ENCODE data around the gene MST1R. TPM values are rescaled to one million over a fixed set of nuclear protein-coding genes. Genes with fewer than 3 reads are reported as not detected.

Gene MST1R
- total and polyA plus RNA-seq, 2 donors (not counting 3 experiments of a cell fraction or from before 2014, with no cell fraction given) = 0.93 to 2.4 TPM

DNA sequence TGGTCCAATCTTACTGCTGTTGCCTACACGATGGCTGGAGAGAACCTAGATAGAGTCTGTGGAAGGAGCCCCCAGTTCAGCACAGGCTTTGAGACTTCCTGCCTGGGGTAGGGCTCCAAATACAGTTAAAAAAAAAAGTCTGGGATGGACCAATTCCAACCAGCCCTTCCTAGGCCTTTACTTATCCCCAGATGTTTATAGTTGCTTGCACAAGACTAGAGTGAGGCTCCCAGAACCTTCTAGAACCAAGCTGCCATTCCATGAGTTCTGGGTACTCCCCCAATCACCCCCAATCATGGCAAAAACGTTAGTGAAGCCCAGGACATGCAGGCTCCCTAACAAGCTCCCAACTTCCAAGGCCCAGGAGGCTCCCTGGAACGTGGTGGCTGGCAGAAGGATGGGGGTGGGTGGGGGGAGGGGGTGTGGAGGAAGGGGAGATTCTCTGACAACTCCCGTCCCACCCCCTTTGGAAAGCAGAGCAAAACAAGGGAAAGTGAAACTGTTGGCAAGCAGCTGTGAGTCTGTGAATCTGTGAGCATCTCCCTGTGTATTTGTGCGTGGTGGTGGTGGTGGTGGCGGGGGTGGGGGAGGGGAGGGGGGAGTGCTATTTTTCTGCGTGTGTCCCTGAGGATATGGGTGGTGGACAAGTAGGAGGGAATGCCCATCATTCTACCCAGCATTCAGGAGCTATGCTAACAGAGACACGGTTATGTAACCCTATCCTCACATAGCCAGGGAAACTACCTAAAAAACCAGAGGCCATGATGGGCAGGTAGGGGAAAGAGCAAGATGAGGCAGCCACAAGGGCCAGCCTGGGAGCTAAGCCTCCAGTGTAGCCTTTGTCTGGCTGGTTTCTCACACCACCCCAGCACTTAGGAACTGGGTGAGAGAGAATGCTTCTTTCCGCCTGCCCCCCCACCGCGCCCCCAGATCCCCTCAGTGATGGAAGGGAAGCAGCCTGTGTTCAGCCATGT lies 2.0 kb downstream of the MST1R start:
- H2AFZ ChIP-seq (ENCODE audit: low read depth, low read length) = no peak overlapping the region
- TF ChIP-seq JUN (IDR thresholded peaks at IDR 0.05; ENCODE audit: borderline replicate concordance, insufficient read depth, insufficient read length, low read depth) = no peak
- TF ChIP-seq FOS (IDR thresholded peaks at IDR 0.05; ENCODE audit: borderline replicate concordance, insufficient read depth, low read length) = no peak
- no peak for TF ChIP-seq EZH2 (IDR thresholded peaks at IDR 0.05; ENCODE audit: borderline replicate concordance, low read depth, low read length, severe bottlenecking)
- no peak for TF ChIP-seq GATA2 (IDR thresholded peaks at IDR 0.05; ENCODE audit: insufficient read depth, insufficient read length, low read depth, low read length)
- TF ChIP-seq MYC (IDR thresholded peaks at IDR 0.05; ENCODE audit: low read depth, low read length) = no peak
- no peak for TF ChIP-seq POLR2AphosphoS5 (IDR thresholded peaks at IDR 0.05; ENCODE audit: insufficient read depth, low read depth, low read length)
- TF ChIP-seq, protein P1, sequence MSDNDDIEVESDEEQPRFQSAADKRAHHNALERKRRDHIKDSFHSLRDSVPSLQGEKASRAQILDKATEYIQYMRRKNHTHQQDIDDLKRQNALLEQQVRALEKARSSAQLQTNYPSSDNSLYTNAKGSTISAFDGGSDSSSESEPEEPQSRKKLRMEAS (IDR thresholded peaks at IDR 0.05; ENCODE audit: insufficient read depth, insufficient read length) = no peak
- no peak for TF ChIP-seq POLR2A (IDR thresholded peaks at IDR 0.05; ENCODE audit: low read depth, low read length)
- no peak for TF ChIP-seq CTCF (IDR thresholded peaks at IDR 0.05; ENCODE audit: extremely low read depth in 1 of 2, insufficient read depth in 1 of 2, low read depth in 1 of 2, low read length in 2 of 2)
- no TSS peak for BruUV-seq (replicated peaks)
- DNase-seq (ENCODE audit: low read depth, low spot score) = no peak
- H3K79me2 ChIP-seq (ENCODE audit: control insufficient read depth, insufficient read depth, low read length) = no peaks in the 10 kb centered on the region
- H3K4me1 ChIP-seq (ENCODE audit: control insufficient read depth, extremely low read depth, insufficient read depth, low read length) = peaks cover 14% of the 10 kb centered on the region
- POLR2A ChIA-PET = no interaction called here
- H3K4me3 ChIP-seq (replicated peaks in 1 of 3; ENCODE audit: insufficient read depth in 1 of 3, low read depth in 1 of 3, low read length in 3 of 3) = no peak overlapping the region
- intact Hi-C loops (cut with micrococcal nuclease) (no loop called here), dilution Hi-C loops (cut with MboI; ENCODE audit: extremely low pct_ligation_motif_present, low sequenced_read_pairs) (no loop called here)
- CTCF ChIA-PET = interaction anchor here (0.8 to 5.5 kb wide), 3 partner anchors 9 to 99 kb away, joined by 3 to 65 read pairs (median 27); partner anchors contain the start of gene INKA1
- no peaks in the 10 kb centered on the region for H3K9me3 ChIP-seq (replicated peaks; ENCODE audit: control insufficient read depth, insufficient read depth, low read length)
- no peaks in the 10 kb centered on the region for H3K9me1 ChIP-seq (replicated peaks; ENCODE audit: control insufficient read depth, extremely low read depth, insufficient read depth, low read length)
- H3K4me2 ChIP-seq (ENCODE audit: insufficient read depth, low read length) = no peak overlapping the region
- H3K9ac ChIP-seq (replicated peaks; ENCODE audit: extremely low read depth, insufficient read depth, low read length) = no peak overlapping the region
- FAIRE-seq = no peak
- H4K20me1 ChIP-seq (replicated peaks; ENCODE audit: control insufficient read depth, extremely low read depth, insufficient read depth, low read length) = no peaks in the 10 kb centered on the region
- H3K36me3 ChIP-seq (ENCODE audit: control insufficient read depth in 2 of 2, extremely low read depth in 1 of 2, insufficient read depth in 2 of 2, low read length in 2 of 2) = no peaks in the 10 kb centered on the region
- H3K27ac ChIP-seq (ENCODE audit: insufficient read depth, low read depth, low read length) = no peak overlapping the region
- no peaks in the 10 kb centered on the region for H3K27me3 ChIP-seq (ENCODE audit: control insufficient read depth in 2 of 2, insufficient read depth in 2 of 2, low read length in 2 of 2)
